RWPE2 (cell line): ENCODE measurements around the gene UBAC1.

Experiments used
- ATAC-seq: fragments of 200-7000 bp; cut with Tn5 transposase; 3 replicates; pipeline ENCODE4 v1.9.1; 2021; ENCODE audit warnings: low read depth
- DNase-seq: peaks from one replicate; pipeline ENCODE4 v3.0.0-alpha.2; 2020; ENCODE audit warnings: low spot score
- H3K27ac ChIP-seq: fragments of 450-650 bp; 2 replicates; pipeline ENCODE4 v1.5.1; 2017; ENCODE audit warnings: mild to moderate bottlenecking; ENCODE audit not compliant: poor library complexity, severe bottlenecking
- H3K27me3 ChIP-seq: fragments of 250-450 bp; sonication (Bioruptor Pico); 2 replicates; pipeline ENCODE4 v1.5.1; 2021; ENCODE audit warnings: mild to moderate bottlenecking, moderate library complexity; ENCODE audit not compliant: insufficient read depth, poor library complexity, severe bottlenecking
- H3K36me3 ChIP-seq: fragments of 250-450 bp; sonication (Bioruptor Pico); 2 replicates; pipeline ENCODE4 v1.5.1; 2020; ENCODE audit warnings: low read depth, mild to moderate bottlenecking, moderate library complexity
- H3K4me1 ChIP-seq: fragments of 250-450 bp; sonication (Bioruptor Pico); 2 replicates; pipeline ENCODE4 v1.5.1; 2021; ENCODE audit warnings: mild to moderate bottlenecking, moderate library complexity; ENCODE audit not compliant: insufficient read depth, poor library complexity, severe bottlenecking
- H3K4me3 ChIP-seq: fragments of 250-450 bp; sonication (Bioruptor Pico); 2 replicates; pipeline ENCODE4 v1.5.1; 2021; ENCODE audit warnings: mild to moderate bottlenecking, moderate library complexity; ENCODE audit not compliant: severe bottlenecking
- H3K9me3 ChIP-seq: fragments of 250-450 bp; sonication (Bioruptor Pico); 2 replicates; pipeline ENCODE4 v1.5.1; 2021; ENCODE audit warnings: mild to moderate bottlenecking, moderate library complexity; ENCODE audit not compliant: severe bottlenecking
- CTCF ChIP-seq: fragments of 450-650 bp; IDR thresholded peaks from one replicate; pipeline ENCODE4 v1.5.1; 2017; ENCODE audit warnings: mild to moderate bottlenecking, moderate library complexity; ENCODE audit not compliant: poor library complexity, severe bottlenecking

Gene UBAC1

GRCh38 chr9:135888126-135888765 lies 72.9 kb downstream of the UBAC1 start:
- no peak for TF ChIP-seq CTCF
- DNase-seq, result no peak
- peaks cover 57% of the 10 kb centered on the region for H3K4me1 ChIP-seq

GRCh38 chr9:135887585-135888050 lies 73.6 kb downstream of the UBAC1 start:
- Histone ChIP-seq H3K36me3 (no peaks in the 10 kb centered on the region), H3K4me1 (peaks cover 57% of the 10 kb centered on the region), H3K4me3 (no peak overlapping the region), H3K9me3 (no peaks in the 10 kb centered on the region), H3K27ac (peak overlapping the region; percentile 30), H3K27me3 (no peaks in the 10 kb centered on the region)
- no peak for DNase-seq
- no peak for ATAC-seq
- TF ChIP-seq CTCF, result no peak

More at GRCh38 chr9:135888126-135888765, 72.9 kb downstream of the UBAC1 start:
- ATAC-seq, result no peak
- no peaks in the 10 kb centered on the region for H3K9me3 ChIP-seq
- no peak overlapping the region for H3K4me3 ChIP-seq
- H3K27ac ChIP-seq, result peak overlapping the region; percentile 54
- H3K27me3 ChIP-seq, result no peaks in the 10 kb centered on the region
- H3K36me3 ChIP-seq, result no peaks in the 10 kb centered on the region

- DNase-seq (no peak), ATAC-seq (no peak)
- Histone ChIP-seq H3K4me1 (peaks cover 57% of the 10 kb centered on the region), H3K4me3 (no peak overlapping the region), H3K9me3 (no peaks in the 10 kb centered on the region), H3K27me3 (no peaks in the 10 kb centered on the region), H3K36me3 (no peaks in the 10 kb centered on the region), H3K27ac (peak overlapping the region; percentile 30)
- TF ChIP-seq CTCF, result no peak
Observed at GRCh38 chr9:135887021-135887507, 74.1 kb downstream of the UBAC1 start.

GRCh38 chr9:135886147-135886981 lies 74.8 kb downstream of the UBAC1 start:
- no peak for TF ChIP-seq CTCF
- peak; percentile 52 for DNase-seq
- no peak overlapping the region for H3K4me3 ChIP-seq
- no peaks in the 10 kb centered on the region for H3K9me3 ChIP-seq
- ATAC-seq, result peak; percentile 30; the same call in 2 of the 3 replicates
- H3K27ac ChIP-seq, result peak overlapping the region; percentile 30
- no peaks in the 10 kb centered on the region for H3K27me3 ChIP-seq
- H3K4me1 ChIP-seq, result peaks cover 53% of the 10 kb centered on the region
- 0 out of 2 replicates have a peak, but pooled peaks cover 3% of the 10 kb centered on the region for H3K36me3 ChIP-seq
